Dermis blood vessel endothelial cell (primary cell): ENCODE data around the gene PLEKHG1. TPM values are rescaled to one million over a fixed set of nuclear protein-coding genes. Genes with fewer than 3 reads are reported as not detected.
A peak's percentile ranks its signal among the peaks of the same experiment; 100 is the strongest.

ENCODE experiments used
- DNase-seq: peaks from one replicate; pipeline ENCODE4 v3.0.0; 2010
- total RNA-seq: library from RNA; depleted of rRNA; stranded (reverse); fragments of >200 nt; gene quantifications from 2 replicates; pipeline ENCODE4 v1.2.3, GENCODE V29; 2014

The PLEKHG1 gene
- total RNA-seq, 1 donor from 2014 or later = 74.5 TPM

DNA sequence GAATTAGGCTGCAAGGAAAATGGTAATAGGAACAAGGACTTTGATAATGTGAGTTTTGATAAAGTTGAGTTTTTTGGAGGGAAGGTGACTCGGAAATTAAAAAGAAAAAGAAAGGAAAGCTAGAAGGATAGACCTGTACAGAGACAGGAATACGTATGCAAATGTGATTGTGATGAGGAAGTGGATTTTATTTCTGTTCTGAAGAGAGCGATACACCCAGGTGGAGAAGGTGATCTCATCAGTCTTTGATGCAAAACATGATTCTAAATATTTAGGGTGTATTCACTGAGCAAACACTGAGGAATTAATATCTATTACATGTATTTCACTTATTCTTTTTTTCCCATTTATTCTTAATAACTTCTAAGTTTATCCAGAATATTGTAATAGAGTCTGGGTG is 9.2 kb upstream of the PLEKHG1 start:
- no peak for DNase-seq

DNA sequence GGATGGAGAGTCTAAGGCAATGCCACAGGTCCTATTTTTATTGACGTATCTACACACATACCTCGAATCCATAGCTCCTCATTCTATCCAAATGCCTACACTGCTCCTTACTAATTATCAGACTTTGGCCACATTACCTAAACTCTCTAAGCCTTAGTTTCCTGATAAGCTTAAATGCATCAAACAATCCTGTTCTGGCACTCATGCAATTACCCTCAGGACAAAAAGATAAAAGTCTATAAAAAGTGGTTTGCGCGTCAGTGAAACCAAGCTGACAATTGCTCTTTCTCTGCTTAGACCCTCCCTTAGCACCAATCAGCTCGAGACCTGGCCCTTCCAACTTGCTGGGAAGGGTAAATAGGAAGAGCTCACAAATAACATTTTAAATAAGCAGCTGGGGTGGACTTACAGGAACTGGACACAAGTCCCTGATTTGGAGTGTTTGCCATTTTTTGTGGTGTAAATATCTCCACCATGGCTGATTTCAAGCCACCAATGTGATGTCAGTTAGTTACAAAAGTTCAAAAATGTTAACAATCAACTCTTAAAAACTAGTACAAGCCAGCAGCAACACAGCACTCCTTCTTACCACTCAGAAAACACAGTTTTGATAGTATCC is 7.2 kb upstream of the PLEKHG1 start:
- DNase-seq = no peak

DNA sequence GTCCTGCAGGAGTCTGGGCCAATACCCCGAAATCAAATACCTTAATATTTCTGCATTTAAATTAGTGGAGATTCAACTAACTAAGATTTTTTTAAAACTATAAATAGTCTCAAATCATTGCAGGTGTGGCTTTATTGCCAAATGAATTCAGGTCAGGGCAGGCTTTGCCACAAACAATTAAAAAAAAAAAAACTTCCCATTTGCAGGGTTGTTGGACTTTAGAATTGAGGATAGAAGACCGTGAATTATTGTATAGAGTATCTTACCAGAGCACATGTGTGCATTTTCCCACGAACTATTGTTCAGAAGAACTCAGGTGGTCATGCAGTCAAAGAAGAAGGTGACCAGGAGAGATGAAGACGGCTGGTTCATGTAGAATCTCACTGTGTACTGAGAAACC is 6.6 kb upstream of the PLEKHG1 start:
- DNase-seq = no peak

DNA sequence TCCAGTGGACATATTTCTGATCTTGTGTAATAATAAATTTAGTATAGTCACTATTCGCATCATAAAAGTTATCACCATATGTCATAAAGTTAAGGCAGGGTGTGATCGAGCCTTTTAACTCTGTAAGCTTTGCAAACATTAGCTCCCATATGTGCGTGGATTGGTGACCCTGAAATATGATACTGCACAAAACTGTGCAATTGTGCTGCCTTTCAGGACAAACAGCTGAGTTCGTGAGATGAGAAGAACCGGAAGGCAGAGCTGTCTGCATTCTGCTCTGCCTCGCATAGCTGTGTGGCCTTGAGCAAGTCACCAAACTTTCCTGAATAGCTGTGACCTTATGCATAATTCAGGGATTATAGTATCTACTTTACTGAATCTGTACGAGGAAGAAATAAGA is 3.2 kb upstream of the PLEKHG1 start:
- DNase-seq = no peak

DNA sequence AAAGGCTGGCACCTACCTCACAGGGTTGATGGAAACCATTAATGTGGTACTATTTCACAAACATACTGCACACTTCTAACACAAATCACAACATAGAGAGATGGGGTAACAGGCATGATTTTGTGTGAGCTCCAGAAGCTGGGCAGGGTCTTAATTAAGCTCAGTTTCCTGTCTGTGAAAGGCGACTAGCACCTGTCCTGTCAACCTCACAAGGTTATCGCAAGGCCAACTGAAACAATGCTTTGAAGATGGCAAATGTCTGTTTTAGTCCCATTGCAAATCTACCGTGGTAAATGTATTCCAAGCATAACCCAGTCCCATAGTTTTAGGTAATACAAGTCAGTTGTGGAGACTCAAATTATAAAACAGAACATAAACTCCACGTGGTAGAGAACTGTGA is 1.3 kb upstream of the PLEKHG1 start:
- DNase-seq = no peak

DNA sequence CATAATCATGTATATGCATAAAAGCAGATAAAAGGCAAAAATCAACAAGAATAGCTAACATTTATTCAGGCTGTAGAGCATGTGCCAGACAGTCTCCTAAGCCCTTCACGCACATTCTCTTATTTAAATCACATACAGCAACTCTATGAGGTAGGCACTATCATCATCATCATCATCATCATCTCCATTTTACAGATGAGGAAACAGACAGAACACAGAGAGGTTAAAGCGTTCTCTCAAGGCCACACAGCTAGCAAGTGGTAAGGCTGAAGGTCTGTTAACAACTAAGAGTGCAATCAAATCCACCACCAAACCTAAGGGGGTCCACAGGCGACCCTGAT is 857 bp upstream of the PLEKHG1 start:
- DNase-seq = no peak

DNA sequence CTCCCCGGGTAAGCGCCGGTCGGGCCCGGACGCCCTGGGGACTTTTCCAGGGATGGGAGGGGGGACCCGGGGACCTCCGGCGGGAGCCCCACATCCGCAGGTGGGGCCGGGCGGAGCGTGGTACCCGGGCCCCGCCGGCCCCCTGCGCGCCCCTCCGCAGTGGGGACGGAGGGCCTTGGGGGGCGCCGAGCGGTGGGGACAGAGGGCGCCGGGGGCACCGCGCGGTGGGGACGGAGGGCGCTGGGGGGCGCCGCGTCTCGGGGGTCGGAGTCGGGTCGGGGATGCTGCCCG is 270 bp downstream of the PLEKHG1 start:
- DNase-seq = no peak

DNA sequence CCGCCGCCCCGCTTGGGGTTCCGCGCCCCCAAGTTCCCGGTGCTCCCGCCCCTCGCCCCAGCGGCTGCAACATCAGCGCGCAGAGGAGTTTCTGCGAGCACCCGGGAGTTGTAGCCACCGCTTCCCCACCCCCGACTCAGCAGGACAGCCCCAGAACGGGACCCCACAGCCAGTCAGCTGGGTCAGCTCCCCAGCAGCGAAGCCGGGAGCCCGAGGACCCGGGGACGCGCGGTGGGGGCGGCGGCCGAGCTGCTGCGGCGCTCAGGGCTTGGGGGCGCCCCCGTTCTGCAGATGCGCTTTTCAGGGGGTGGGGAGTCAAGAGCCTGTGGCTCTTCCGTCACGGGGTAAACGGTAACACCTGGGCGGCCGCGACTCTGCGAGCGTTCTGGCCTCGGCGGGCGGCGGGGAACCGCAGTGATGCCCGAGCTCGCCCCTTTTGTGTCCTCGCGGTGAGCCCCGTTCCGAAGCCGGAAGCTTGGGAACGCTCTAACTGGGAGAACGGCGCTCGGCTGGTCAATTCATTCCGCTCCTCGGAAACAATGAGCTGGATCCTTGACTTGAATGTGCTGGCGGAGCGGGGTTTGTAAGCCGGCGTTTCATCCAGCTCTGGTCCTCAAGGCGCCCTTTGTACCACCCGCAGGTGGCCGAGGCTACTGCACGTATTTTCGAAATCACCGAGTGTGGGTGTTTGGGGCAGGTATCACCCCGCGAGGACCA is 774 bp downstream of the PLEKHG1 start:
- peak; percentile 91 for DNase-seq

DNA sequence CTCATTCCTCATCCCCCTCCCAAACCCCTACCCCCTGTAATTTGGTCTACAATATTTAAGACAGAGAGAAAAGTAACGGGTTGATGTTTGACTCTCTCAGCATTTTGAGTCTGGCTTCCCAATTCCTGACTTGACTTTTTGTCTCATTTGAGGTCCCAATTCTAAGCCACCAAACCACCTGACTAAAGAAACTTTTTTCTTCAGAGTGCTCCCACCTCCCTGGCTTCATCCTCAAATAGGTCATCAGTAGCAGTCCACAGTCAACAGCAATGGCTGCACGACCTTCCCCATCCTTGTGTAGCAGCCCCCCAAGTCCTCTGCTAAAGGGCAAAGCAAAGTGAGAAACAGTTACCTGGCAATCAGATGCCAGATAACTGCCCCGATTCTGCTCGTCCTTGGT is 1.8 kb downstream of the PLEKHG1 start:
- no peak for DNase-seq

DNA sequence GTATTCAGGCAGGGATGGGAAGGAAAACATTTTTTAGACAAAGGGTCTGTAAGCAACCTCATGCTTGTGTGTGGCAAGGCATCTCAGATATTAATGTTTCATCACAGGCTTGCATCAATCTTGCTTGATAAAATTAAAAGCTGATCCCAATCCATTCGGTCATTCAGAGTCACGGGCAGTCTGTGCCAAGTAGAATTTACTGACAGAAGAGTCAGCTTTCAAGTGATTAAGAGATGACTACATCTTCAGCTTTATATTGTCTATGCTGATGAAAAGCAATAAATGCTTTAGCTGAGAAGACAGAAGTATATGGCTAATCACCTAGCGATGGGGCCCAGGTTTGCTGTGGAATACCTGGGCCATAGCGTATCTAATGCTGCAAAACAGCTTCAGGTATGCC is 3.5 kb downstream of the PLEKHG1 start:
- no peak for DNase-seq

DNA sequence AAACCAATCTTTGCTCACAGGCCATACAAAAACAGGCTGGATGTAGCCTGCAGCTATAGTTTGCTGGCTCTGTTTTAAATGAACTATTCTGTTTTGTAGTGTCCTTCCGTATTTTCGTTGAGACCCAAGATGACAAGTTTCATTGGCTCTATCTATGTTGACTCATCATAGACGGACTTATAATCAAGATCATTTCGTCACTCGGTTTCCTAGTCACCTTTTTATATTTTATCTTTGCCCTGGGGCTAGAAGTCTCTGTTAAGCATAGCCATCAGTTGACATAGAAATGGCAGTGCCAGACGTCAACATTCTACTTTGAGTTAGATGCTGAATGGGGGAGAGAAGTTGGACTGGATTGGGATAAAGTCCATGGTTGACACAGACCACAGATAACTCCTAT is 4.8 kb downstream of the PLEKHG1 start:
- no peak for DNase-seq

DNA sequence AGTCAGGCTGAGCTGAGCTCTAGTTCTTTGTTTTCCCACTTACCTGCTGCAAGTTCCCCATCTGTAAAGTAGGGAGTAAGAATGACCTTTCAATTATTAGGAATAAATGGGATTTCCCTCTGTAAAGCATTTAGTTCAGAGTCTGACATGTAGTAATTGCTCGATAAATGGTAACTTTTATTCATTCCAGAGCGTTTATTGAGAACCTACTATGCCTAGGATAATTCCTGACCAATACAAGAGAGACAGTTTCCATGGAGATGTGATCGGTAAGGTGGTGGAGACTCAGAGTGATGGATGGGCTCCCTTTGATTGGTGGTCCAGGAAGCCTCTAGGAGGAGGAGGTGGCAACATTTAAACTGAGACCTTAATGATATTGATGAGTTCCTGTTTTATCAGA is 5.6 kb downstream of the PLEKHG1 start:
- no peak for DNase-seq

DNA sequence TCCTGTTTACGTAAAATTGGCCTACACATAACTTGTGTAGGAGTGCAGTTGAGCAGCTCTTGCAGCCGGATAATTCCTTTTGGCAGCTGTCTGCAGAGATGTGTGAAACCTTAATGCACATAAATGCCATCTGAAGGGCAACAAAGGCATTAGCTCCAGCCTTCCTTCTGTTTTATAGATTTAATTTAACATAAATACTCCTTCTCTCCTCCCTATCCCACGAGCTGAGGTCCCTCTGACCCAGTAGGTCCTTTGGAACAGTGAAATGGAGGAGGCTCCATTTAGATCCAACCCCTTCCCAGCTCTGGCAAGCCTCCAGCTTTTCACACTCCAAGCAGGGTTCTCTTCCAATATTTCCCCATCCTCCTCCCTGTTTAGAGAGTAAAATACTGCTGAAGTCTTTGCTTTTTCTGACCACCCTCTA is 6.5 kb downstream of the PLEKHG1 start:
- no peak for DNase-seq

DNA sequence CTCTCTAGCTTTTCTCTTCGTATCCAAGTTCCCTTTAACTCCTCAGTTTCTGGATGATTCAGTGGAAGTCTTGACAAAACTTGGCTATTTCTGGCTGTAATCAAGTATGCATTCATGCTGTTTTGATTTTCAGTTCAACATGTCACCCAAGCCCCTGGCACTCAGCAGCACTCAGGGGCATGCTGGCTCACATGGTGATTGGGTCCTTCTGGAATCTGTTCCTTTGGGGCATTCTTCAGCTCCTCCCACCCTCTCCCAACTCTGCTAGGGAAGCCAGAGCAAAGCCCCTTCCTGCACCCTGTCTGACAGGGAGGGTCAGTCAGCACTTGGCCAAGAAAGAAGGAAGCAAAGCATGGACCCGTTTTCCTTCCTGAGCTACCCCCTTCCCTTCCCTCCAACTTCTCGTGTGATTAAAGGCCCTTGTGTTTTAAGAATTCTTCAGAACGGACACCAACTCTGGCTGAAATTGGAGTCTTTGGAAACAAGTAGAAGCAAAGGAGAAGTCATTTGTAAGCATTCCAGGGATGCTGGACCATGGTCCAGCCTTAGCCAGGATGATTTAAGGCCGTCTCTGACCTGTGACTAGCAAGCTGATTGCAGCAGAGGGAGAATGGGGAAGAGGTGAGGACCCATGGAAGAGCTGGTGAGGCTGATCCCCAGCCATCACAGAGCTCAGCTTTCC is 7.1 kb downstream of the PLEKHG1 start:
- DNase-seq = no peak

DNA sequence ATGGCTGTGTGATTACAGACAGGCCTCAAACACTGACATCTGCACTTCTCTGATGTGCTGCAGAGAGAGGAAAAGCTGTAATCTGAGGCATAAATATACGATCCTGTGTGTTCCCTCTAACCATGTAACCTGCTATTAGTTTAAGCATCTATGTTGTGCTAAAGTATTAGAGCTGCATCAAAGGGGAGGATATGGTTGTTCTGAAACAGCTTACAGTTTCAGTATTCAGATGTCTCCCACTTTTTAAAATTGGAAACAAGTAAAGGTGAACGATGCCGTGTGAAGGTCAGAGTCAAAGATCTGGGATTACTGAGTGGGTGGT is 7.6 kb downstream of the PLEKHG1 start:
- no peak for DNase-seq

DNA sequence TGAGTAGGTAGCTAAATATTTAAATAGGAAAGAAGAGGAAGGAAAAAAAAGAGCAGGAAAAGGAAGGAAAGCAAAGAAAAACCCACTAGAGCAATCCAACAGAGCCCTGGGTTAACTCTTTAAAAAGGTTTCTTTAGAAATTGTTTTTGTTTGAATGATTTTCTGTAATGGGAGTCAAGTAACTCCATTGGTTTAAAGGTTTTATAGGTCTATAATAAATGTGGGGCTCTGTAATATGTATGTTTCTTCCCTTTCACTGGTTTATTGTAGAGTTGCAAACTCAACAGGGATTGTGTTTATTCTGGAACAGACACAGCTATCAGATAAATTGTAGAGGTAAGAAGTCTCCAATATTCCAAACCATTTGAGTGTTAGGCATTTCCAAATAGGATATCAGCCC is 10.9 kb downstream of the PLEKHG1 start:
- DNase-seq = no peak

DNA sequence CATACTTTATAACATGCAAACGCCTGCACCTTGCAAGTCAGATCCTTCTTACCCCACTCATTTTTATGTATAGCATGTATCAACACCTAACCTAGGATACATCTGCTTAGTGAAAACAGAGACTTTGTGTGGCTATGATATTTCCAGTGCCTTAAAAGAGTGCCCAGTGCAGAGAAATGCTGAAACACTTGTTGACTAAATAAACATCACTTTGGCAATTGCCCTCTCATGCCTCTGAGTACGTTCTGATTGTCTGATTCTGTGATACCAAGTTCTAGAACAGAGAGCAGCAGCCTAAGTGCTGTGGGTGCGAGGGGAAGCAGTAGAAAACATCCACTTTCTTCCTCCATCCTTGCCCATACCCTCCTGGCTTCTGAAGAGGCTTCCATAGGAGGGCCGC is 13.6 kb downstream of the PLEKHG1 start:
- DNase-seq = no peak

DNA sequence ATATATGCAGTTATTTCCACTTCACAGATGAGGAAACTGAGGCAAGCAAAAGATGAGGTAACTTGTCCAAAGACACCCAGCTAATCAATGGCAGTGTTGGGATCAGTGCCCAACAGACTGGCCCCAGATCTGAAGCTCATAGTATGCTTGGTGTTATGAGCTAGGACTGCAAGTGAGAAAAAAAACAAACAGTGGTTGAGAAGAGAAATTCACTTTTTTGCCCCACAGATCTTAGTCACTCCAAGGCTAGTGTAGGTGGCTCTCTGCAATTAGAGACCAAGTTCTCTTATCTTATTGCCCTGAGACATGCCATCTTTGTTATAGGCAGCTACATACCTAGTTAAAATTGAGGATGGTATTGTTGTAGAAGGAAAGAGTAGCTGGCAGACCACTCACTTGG is 16.3 kb downstream of the PLEKHG1 start:
- DNase-seq = no peak

DNA sequence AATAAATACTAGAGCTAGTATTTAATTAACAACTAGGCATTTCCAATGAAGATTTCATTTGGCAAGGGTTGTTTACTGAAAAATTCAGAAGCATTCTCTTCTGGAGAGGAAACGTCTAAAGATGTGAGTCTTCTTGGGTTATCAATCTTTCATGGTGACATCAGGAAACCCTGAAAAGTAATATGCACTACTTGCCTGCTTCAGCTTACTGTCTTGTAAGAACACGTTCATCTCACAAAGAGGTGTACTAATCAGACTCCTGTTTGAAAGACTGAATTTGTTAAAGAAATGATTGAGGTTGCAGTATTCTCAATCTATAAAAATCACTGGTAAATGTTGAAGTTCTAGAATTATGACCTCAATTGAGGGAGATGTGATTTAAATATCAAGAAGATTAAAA is 16.9 kb downstream of the PLEKHG1 start:
- DNase-seq = peak; percentile 37

DNA sequence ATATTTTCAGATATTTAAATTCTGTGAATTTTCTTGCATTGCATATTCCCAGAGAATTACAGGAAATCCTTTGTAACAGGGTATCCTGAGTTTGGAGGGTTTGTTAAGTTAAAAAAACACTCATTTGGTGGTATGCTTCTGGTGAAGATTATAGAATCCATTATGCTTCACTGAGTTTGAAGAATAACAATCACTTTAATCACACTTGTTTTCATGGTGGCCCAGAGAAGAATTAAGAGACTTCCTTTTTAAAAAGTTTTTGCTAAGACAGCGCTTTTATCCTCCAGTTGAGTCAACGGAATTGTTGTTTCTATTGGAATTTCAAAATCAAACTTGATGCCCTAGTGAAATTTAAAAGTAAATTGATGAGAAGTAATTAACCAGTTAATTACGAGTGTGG is 17.4 kb downstream of the PLEKHG1 start:
- peak; percentile 73 for DNase-seq

DNA sequence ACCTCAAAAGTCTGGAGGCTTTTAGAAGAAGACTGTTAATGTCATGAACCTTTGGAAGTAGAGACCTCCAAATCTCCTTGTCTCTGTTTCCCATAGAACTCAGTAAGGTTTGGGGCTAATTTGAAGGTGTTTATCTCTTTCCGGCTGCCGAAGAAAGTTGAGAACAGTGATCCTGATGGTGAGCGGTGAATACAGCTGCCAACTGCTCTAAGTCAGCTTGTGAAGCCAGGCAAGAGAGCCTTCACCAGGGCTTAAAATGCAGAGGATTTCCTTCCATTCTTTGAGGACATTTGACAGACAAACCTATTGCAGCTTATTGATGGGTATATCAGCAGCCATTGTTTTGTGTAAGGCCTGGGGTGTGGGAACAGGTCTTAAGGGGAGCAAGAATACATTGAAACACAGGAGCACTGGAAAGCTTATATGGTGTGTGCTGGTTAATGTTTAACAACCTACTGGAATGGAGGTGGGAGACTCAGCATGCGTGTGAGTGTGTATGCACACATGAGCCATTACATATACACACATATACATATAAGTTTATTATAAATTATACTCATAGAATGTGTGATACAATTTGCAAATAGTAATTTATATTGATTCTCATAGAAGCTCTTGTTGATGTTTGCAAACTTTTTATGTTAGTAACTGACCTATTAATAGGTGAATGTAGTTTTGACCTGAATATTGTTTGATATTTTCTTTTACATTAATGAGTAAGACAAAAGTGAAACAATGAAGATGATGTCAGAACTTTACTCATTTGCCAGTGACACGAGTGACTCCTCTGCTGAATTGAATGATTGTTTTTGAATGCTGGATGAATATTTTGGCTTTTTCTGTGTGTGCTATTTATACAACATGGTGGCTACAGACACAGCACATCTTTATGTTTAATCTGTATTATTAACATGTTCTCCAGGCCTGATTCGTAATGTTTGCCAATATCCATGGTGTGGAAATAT is 18.1 kb downstream of the PLEKHG1 start:
- DNase-seq = peak; percentile 79

DNA sequence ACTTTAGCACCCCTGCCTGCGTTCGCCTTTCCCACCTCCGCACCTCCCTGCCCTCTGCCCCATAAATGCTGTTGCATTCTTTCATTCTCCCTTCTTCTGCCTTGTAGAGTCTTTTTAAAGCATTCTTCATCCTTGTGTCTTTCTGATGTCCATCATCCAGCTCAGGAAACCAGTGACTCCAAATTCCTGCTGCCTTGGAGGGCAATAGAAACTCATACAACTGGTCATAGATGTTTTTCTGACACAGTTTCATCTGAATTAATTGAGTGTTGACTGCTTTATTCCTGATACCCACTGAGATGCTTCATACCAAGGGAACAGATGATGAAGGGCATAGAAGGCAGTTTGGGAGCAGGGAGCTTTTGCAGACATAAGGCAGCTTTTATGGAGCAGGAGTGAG is 19.6 kb downstream of the PLEKHG1 start:
- no peak for DNase-seq

DNA sequence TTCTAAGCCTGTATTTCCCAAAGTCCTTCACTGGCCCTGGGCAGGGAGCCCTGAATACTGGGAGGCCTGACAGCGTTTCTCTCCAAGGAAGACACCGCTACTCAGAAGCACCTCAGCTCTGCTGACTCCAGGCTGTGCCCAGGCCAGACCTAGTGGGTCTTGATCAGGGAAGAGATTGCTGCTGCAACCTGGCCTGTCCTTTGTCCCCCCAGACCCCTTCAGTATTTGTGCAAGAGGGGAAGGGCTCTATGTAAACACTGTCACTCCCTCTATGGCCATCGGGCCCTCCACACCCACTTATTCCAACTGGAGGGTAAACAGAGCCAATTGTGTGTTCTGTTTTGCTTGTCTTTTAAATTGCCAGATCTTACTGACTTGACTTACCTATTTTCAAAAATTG is 20.6 kb downstream of the PLEKHG1 start:
- DNase-seq = no peak

DNA sequence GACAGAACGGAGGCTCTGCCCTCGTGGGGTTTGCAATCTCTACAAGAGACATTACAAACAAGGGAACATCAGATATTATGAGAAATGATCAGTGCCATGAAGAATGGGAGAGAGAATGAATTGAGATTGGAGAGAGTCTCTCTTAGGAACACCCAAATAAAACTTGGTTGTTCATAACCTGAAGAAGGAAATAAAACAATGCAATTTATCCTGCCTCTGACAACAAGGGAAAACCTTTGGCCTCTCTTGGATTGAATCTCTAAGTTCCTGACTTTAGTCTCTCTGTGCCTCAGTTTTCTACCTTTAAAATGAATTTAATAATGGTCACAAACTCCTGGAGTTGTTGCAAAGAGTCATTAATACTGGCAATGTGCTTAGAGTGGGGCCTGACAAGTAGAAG is 21.1 kb downstream of the PLEKHG1 start:
- no peak for DNase-seq
